Fibroblast of skin of right quadriceps (primary cell): Measurements from ENCODE around the gene HAAO.
A peak's percentile ranks its signal among the peaks of the same experiment; 100 is the strongest.

Experiments used
- DNase-seq: peaks from one replicate; pipeline ENCODE4 v3.0.0-alpha.2; 2013

HAAO gene

DNA sequence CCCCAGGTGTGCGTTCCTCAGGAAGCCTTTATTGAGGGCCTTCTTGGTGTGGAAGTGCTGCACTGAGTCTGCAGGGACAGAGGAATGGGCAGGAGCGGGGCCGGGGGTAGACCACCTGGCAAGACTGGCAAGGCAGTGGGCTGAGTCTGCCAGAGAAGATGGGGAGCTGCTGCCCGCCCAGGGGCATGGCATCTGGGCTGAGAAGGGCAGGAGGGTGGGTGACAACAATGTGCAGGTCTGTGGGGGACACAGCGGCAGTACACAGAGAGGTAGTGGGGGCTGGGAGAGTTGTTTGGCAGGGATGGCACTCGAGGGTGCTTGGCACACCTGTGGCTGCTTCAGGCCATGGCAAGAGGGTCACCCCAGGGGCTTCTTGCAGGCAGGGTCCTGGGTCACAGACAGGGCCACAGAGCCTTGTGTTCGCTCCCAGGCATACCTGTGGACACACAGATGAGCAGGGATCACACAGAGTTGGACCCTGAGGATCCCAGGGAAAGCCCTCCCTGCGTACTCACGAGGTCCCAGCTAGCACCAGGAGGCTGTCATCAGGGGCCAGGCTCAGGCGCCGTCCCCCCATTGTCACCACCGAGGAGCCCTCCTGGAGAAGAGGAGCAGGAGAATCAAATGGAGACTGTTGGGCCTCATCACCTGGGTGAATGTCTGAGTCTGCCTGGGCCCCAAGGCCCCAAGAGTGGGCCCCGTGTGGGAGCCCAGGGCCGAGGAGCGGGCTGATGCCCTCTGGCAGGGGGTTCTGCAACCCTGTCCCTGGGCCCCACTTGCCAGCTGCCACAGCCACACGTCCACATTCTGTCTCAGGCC, 25.1 kb downstream of the HAAO start:
- DNase-seq: no peak

DNA sequence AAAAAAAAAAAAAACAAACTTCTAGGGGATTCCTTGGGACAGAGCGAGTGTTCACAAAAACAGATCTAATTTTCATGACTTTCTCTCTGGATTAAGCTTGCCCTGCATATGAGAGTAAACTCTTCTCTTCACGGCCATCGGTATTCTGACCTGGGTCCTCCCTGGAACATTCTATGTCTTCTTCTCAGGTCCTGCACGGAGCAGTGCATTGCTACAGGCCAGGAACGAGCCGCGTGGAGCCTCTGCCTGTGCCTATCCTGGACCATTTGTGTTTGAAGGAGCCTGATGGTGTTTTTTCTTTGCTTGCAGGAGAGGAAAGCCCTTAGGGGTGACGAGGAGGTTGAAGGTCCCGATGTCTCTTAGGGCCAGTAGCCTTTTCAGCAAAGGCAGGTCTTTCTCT, 26.7 kb downstream of the HAAO start:
- no peak for DNase-seq

DNA sequence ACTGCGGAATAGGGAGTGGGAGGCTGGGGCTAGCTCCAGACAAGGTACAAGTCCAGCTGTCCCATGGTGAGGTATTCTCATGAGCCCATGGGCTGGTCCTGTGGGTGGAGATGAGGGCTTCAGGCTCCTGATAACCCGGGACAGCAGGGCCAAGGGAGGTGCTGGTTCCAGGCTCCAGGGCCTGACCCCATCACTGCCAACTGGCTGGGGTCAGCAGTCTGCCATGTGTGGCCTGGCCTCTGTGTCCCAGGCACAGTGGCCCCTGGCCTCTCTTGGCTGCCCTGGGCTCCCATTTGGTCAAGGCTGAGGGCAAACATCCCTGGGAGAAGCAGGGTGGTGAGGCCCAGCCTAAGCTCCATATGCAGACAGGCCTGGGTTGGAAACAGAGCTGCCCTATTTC, 27.5 kb downstream of the HAAO start:
- DNase-seq: no peak

GRCh38 chr2:42764096-42764495, 28.3 kb downstream of the HAAO start, which contains the start of gene OXER1:
Gene OXER1 (minus strand): TSS chr2:42764135. CDS start chr2:42764062, 73 bp downstream.
- DNase-seq: no peak

DNA sequence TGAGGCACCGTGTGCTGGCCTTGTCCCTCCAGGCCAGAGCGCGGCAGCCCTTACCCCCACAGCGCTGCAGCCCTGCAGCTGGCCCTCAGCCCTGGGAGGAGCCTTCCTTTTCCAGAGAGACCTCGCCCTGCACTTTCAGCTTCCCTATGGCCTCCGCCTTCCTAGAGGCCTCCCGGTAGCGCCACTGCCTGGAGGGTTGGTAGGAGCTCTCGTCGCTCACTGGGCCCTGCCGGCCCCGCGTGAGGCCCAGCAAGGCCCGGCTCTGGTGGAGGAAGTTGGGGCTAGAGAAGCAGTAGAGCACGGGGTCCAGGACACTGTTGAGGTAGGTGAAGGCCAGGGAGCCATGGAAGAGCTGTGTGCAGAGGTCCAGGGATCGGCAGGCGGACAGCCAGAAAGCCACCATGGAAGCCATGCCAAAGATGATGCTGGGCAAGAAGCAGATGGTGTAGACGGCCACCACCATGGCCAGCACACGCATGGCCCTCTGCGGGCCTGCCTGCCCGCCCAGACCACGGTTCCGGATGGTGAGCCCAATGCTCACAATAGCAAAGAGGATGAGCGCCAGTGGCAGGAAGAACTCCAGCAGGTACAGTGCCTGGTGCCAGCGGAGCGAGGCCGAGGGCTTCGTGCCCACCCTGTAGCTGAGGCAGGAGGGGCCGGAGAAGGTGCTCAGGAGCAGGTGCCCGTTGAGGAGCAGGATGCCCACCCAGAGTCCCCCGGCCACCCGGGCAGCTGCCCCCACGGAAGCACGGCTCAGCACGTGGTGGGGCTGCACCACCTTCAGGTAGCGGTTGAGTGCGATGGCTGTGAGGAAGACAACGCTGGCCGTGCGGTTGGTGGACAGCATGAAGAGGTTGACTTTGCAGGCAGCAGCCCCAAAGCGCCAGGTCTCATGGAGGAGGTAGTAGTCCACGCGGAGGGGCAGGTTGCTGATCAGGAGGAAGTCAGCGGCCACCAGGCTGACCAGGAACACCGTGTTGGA, 29.3 kb downstream of the HAAO start:
- DNase-seq: no peak

DNA sequence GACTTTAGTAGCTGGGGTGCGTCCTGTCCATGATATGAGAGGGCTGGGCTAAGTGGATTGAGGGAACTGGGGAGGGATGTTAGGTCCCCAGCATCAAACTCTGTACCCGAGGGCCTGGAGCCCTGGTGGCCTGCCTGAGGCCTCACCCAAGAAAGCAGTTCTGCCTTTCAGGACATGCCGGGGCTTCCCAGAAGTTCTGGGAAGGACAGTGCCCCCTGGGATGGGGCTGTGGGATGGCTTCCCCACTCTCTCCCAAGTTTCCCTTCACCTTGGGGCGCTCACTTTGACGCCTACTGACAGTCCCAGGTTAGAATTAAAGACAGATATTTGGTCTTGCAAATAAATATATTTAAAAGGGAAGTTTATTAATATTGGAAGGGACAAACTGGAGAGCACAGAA, 30.2 kb downstream of the HAAO start:
- no peak for DNase-seq

GRCh38 chr2:42761554-42761953, 30.8 kb downstream of the HAAO start:
- no peak for DNase-seq

DNA sequence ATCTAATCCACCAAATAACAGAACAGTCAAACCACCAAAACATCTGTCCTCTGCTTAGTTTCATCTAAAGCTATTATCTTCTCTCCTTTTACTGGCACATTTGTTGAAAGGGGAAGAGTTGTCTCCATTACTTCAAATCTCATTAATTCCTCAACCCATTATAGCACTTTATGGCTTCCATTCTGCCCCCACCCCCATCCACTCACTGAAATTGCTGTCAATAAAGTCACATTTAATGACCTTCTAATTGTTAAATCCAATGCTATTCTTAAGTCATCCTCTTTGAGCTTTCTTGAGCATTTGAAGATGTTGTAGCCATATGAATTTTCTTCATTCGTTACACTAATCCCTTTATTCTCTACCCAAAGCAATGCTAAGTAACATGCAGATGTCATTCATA, 33.6 kb downstream of the HAAO start:
- DNase-seq: no peak

- DNase-seq: no peak
These were observed 34.2 kb downstream of the HAAO start for GRCh38 chr2:42757981-42758740.

GRCh38 chr2:42756966-42757513, 35.3 kb downstream of the HAAO start:
- no peak for DNase-seq

DNA sequence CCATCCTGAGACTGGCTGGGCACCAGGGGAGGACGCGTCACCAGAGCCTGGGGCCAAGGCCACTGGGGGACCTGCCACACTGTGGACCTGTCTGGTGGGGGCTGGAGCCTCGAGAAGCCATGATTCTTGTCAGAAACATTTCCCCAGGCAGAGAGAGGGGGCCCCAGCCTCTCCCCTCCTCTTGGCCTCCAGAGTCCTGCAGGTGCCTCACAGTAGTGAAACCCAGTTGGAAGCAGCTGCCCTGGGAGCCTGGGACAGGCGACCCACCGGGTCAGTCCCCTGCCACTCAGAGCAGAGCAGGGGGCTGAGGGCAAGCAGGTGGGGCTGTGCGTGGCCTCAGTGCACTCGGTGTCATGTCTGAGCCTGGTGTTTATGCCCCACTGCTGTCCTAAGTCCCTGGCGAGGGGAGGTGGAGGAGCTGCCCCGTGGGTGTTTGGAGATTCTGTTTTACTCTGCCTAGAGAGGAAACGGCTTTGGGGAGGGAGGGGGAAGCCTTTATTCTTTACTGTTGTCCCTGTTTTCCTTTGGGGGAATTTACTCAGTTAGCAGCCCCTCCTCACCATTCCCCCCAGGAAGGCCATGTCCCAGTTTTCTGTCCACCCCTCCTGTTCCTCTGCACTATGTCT, 36.1 kb downstream of the HAAO start:
- DNase-seq: no peak

DNA sequence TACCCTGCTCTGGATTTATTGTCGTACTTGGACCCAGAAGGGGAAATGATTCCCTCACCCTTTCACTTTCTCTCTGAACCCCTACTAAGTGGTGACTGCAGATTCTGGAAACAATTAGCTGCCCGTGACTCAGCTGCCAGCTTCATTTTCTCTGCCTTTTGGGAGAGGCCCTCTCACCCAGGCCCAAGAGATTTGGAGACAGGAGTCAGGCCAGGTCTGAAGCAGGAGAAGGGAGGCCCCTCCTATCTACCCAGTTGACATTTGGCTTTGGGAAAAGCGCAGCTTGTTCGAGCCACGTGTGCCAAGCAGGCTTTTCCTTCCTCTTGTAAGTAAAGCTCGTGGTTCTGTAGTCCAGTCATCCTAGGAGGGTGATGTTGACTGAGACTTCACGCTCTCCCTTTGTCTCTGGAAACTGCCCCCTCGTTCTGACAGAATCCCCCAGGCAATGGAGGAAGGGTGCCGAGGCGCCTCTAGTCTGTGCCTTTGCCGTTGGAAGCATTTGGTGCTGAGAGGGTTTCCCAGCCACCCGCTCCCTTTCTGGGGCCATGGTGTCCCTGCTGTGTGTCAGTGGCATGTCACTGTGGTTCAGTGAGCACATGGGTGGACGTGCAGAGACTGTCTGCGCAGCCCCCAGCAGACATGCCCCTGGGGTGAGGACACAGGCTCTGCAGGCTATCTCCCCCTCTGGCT, 37.0 kb downstream of the HAAO start:
- DNase-seq: peak; percentile 73

GRCh38 chr2:42754776-42755140, 37.6 kb downstream of the HAAO start:
- no peak for DNase-seq

DNA sequence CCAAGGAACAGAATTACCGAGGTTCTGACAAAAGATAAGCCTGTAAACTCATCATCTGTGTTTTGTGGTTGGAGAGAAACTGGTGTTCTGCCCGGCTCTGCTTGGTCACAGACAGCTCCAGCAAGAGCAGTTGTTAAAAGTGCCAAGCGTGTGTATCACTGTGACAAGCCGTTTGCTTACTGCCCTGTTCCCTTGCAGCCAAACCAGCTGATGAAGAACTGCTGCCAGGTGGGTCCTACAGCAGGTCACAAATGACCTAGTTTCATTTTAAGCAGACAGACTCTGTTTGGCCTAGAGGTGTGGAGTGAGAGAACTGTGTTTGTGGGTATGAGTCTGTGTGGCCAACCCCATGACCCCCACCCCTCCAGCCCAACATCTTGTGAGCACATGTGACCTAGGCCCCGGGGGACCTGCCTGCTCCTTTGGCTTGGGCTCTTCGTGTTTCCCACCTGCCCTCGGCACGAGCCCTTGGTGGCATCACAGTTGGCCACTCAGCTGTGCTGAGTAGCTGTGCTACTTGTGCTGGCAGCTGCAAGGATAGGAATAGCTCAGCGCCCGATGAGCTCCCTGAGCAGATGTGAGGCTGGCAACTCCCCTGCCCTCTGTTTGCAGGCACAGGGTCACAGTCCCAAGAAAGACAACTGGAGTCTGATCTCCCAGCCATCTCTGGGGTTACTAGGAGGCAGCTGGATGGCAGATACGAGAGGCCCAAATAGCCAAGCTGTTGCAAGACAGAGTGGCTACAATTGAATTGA, 38.2 kb downstream of the HAAO start:
- no peak for DNase-seq

DNA sequence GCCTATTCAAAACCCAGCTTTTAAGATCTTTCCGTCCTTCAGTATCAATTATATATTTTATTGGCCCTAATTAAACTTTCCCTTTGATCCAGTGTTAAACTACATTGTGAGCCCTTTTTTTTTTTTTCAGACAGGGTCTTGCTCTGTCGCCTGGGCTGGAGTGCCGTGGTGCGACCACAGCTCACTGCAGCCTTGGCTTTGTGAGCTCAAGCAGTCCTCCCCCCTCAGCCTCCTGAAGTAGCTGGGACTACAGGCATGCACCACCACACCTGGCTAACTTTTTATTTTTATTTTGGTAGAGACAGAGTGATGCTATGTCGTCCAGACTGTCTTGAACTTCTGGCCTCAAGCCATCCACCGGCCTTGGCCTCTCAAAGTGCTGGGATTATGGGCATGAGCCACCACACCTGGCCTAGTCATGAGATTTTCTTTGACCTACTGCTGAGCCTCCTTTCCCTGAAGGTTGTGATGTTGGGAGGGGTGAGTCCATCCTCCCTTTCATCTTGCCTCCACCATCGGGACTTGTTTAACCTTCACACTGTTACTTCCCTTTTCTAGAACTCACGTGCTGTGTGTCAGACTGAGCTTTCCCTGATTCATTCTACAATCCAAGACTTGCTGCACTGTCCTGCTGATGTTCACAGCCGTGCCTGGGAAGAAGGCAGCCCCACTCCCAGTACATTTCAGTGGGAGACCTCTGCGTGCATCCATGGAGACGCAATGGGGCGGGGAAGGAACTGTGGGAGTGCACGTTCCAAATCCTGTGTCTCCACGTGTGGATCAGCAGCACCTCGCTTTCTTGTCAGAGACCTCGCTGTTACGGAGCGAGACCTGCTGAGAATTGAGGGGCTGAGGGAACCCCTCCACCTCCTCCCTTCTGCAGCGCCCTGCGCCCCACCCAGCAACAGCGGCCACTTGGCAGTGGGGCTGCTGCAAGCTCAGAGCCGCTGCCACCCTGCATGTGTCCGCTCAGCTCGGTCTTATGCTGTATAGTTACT, 39.3 kb downstream of the HAAO start:
- no peak for DNase-seq

DNA sequence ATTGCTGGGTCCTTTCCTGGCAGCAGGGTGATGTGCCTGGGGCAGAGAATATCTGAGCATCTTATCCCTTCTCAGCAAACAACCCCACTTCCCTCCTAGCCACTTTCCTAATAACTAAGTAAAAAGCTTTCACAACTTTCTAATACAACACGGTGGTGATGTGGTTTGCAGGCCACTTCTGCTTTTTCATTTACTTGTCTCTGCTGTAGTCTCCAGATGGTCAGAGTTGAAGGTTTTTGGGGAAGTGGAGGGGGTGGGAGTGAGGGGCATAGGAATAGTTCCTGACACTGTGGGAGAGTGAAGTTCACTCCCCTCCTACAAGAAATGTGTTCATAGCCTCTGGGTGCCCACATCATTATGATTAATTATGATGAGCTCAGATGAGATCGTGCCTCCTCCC, 40.1 kb downstream of the HAAO start:
- DNase-seq: no peak

- DNase-seq: no peak
These were observed 43.5 kb downstream of the HAAO start for GRCh38 chr2:42748840-42749239.

DNA sequence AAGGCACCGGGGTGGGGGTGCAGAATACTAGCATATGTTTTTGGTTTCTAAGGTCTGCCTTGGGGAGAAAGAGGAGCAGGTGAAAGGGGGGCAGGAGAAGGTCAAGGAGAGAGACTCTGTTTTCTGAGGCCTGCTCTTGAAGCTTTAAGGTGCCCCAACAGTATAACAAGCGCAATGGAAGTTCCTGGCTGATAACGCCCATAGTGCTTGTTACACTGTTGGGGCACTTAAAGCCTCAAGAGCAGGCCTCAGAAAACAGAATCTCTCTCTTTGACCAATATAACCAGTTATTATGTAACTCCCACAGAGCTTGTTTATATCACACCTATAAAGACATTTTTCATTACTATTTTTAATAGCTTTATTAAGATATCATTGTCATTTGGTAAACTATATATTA, 45.0 kb downstream of the HAAO start:
- no peak for DNase-seq

DNA sequence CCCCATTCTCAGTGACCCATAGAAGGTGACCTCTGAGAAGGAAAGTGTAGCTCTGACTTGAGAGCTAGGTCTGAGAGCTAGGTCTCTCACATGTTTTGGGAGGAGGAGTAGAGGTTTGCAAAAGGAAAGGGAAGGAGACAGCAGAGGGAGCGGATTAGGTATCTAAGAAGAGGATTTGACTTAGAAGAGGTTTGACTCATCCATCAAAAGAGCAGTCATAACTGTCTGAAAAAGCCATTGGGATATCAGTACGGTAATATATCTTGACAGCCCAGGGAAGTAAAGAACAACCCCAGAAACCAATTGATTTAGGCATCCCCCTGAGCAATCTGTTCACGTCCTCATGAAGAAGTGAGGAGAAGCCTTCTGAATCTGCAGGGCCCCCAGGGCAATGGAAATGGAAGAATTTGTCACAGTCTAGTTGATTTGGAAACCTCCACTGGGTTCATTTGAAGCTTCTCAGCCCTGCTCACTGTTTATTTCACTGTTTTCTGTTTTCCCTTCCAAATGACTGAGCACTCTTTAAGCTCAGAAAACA, 47.8 kb downstream of the HAAO start:
- DNase-seq: no peak

DNA sequence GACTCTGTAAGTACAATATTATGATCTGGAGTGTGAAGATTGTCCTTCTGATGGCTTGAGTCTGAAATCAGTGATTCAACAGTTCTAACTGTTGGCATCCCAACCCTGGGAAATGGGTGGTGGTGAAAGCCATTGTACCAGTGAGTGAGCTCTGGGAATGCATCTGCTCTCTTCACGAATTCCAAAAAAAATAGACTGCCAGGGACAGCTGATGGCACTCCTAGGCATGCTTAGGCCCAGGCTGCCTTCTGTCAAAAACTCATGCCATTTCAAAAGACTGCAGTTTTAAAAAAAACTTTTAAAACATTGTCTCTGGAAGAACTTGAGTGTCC, 48.8 kb downstream of the HAAO start:
- DNase-seq: no peak
